Measurements from ENCODE around the gene ACMSD.

GRCh38 chr2:134883552-134884293 lies 45.3 kb downstream of the ACMSD start:
- TF ChIP-seq, protein P1, sequence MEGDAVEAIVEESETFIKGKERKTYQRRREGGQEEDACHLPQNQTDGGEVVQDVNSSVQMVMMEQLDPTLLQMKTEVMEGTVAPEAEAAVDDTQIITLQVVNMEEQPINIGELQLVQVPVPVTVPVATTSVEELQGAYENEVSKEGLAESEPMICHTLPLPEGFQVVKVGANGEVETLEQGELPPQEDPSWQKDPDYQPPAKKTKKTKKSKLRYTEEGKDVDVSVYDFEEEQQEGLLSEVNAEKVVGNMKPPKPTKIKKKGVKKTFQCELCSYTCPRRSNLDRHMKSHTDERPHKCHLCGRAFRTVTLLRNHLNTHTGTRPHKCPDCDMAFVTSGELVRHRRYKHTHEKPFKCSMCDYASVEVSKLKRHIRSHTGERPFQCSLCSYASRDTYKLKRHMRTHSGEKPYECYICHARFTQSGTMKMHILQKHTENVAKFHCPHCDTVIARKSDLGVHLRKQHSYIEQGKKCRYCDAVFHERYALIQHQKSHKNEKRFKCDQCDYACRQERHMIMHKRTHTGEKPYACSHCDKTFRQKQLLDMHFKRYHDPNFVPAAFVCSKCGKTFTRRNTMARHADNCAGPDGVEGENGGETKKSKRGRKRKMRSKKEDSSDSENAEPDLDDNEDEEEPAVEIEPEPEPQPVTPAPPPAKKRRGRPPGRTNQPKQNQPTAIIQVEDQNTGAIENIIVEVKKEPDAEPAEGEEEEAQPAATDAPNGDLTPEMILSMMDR (IDR thresholded peaks at IDR 0.05): no peak
- TF ChIP-seq EP300 (IDR thresholded peaks at IDR 0.05) (no peak), POLR2AphosphoS5 (IDR thresholded peaks at IDR 0.05) (no peak), POLR2A (IDR thresholded peaks at IDR 0.05) (no peak)

Measured in gastroesophageal sphincter (tissue), 3 donors.